Measurements from ENCODE around the gene STPG4.
"Not testable (repeated sequence)": the region's sequence is repeated elsewhere in the genome, so short reads cannot be mapped to it uniquely, and the experiment has no call there.

Gene STPG4

GRCh38 chr2:47190188-47190881 is 35.2 kb upstream of the STPG4 start:
- no peaks in the 10 kb centered on the region for H3K36me3 ChIP-seq (ENCODE audit: control insufficient read depth in 5 of 5, insufficient read depth in 5 of 5, low read length in 5 of 5)
- H3K27ac ChIP-seq (ENCODE audit: low read depth, low read length), result no peak overlapping the region
- no peaks in the 10 kb centered on the region for H3K9me3 ChIP-seq (ENCODE audit: control insufficient read depth in 5 of 5, low read length in 5 of 5)
- no peaks in the 10 kb centered on the region for H3K27me3 ChIP-seq (ENCODE audit: control insufficient read depth in 5 of 5, insufficient read depth in 4 of 5, low read length in 5 of 5)
- peaks cover 0 to 35% (median 19%) of the 10 kb centered on the region in 5 donors for H3K4me1 ChIP-seq (ENCODE audit: control insufficient read depth in 5 of 5, insufficient read depth in 5 of 5, low read length in 5 of 5)
- no peak overlapping the region for H3K9ac ChIP-seq (ENCODE audit: low read length in 5 of 5)
- H3K4me3 ChIP-seq (ENCODE audit: low read depth in 1 of 5, low read length in 5 of 5), result no peak overlapping the region

GRCh38 chr2:47189635-47190034 is 34.5 kb upstream of the STPG4 start:
- Histone ChIP-seq H3K9me3 (ENCODE audit: control insufficient read depth in 5 of 5, low read length in 5 of 5) (no peaks in the 10 kb centered on the region), H3K4me1 (ENCODE audit: control insufficient read depth in 5 of 5, insufficient read depth in 5 of 5, low read length in 5 of 5) (peaks cover 0 to 35% (median 19%) of the 10 kb centered on the region in 5 donors), H3K4me3 (ENCODE audit: low read depth in 1 of 5, low read length in 5 of 5) (no peak overlapping the region), H3K27me3 (ENCODE audit: control insufficient read depth in 5 of 5, insufficient read depth in 4 of 5, low read length in 5 of 5) (no peaks in the 10 kb centered on the region), H3K27ac (ENCODE audit: low read depth, low read length) (no peak overlapping the region), H3K9ac (ENCODE audit: low read length in 5 of 5) (no peak overlapping the region), H3K36me3 (ENCODE audit: control insufficient read depth in 5 of 5, insufficient read depth in 5 of 5, low read length in 5 of 5) (no peaks in the 10 kb centered on the region)

- no peaks in the 10 kb centered on the region for H3K27me3 ChIP-seq (ENCODE audit: control insufficient read depth in 5 of 5, insufficient read depth in 4 of 5, low read length in 5 of 5)
- H3K9me3 ChIP-seq (ENCODE audit: control insufficient read depth in 5 of 5, low read length in 5 of 5), result no peaks in the 10 kb centered on the region
- no peaks in the 10 kb centered on the region for H3K36me3 ChIP-seq (ENCODE audit: control insufficient read depth in 5 of 5, insufficient read depth in 5 of 5, low read length in 5 of 5)
- no peak overlapping the region for H3K9ac ChIP-seq (ENCODE audit: low read length in 5 of 5)
- H3K4me1 ChIP-seq (ENCODE audit: control insufficient read depth in 5 of 5, insufficient read depth in 5 of 5, low read length in 5 of 5), result peaks cover 0 to 9% (median 0%) of the 10 kb centered on the region in 5 donors
- no peak overlapping the region for H3K27ac ChIP-seq (ENCODE audit: low read depth, low read length)
- H3K4me3 ChIP-seq (ENCODE audit: low read depth in 1 of 5, low read length in 5 of 5), result no peak overlapping the region
Observed at GRCh38 chr2:47187069-47187468, 32.0 kb upstream of the STPG4 start.

- Histone ChIP-seq H3K9me3 (ENCODE audit: control insufficient read depth in 5 of 5, low read length in 5 of 5) (no peaks in the 10 kb centered on the region), H3K36me3 (ENCODE audit: control insufficient read depth in 5 of 5, insufficient read depth in 5 of 5, low read length in 5 of 5) (no peaks in the 10 kb centered on the region), H3K27me3 (ENCODE audit: control insufficient read depth in 5 of 5, insufficient read depth in 4 of 5, low read length in 5 of 5) (no peaks in the 10 kb centered on the region), H3K27ac (ENCODE audit: low read depth, low read length) (no peak overlapping the region), H3K4me1 (ENCODE audit: control insufficient read depth in 5 of 5, insufficient read depth in 5 of 5, low read length in 5 of 5) (peaks cover 0 to 2% (median 0%) of the 10 kb centered on the region in 5 donors), H3K9ac (ENCODE audit: low read length in 5 of 5) (no peak overlapping the region), H3K4me3 (ENCODE audit: low read depth in 1 of 5, low read length in 5 of 5) (no peak overlapping the region)
Observed at GRCh38 chr2:47186351-47186750, 31.2 kb upstream of the STPG4 start.

- not testable (repeated sequence) for H3K4me1 ChIP-seq (ENCODE audit: control insufficient read depth in 5 of 5, insufficient read depth in 5 of 5, low read length in 5 of 5); H3K9me3 ChIP-seq (ENCODE audit: control insufficient read depth in 5 of 5, low read length in 5 of 5); H3K9ac ChIP-seq (ENCODE audit: low read length in 5 of 5); H3K27me3 ChIP-seq (ENCODE audit: control insufficient read depth in 5 of 5, insufficient read depth in 4 of 5, low read length in 5 of 5); H3K27ac ChIP-seq (ENCODE audit: low read depth, low read length); H3K36me3 ChIP-seq (ENCODE audit: control insufficient read depth in 5 of 5, insufficient read depth in 5 of 5, low read length in 5 of 5); H3K4me3 ChIP-seq (ENCODE audit: low read depth in 1 of 5, low read length in 5 of 5)
Observed at GRCh38 chr2:47185098-47185497, 30.0 kb upstream of the STPG4 start.

GRCh38 chr2:47181176-47181575 is 26.1 kb upstream of the STPG4 start:
- Histone ChIP-seq H3K27ac (ENCODE audit: low read depth, low read length) (no peak overlapping the region), H3K36me3 (ENCODE audit: control insufficient read depth in 5 of 5, insufficient read depth in 5 of 5, low read length in 5 of 5) (no peaks in the 10 kb centered on the region), H3K9ac (ENCODE audit: low read length in 5 of 5) (no peak overlapping the region), H3K4me3 (ENCODE audit: low read depth in 1 of 5, low read length in 5 of 5) (no peak overlapping the region), H3K4me1 (ENCODE audit: control insufficient read depth in 5 of 5, insufficient read depth in 5 of 5, low read length in 5 of 5) (peaks cover 0 to 11% (median 5%) of the 10 kb centered on the region in 5 donors), H3K9me3 (ENCODE audit: control insufficient read depth in 5 of 5, low read length in 5 of 5) (no peaks in the 10 kb centered on the region), H3K27me3 (ENCODE audit: control insufficient read depth in 5 of 5, insufficient read depth in 4 of 5, low read length in 5 of 5) (no peaks in the 10 kb centered on the region)

- H3K36me3 ChIP-seq (ENCODE audit: control insufficient read depth in 5 of 5, insufficient read depth in 5 of 5, low read length in 5 of 5), result no peaks in the 10 kb centered on the region
- H3K27me3 ChIP-seq (ENCODE audit: control insufficient read depth in 5 of 5, insufficient read depth in 4 of 5, low read length in 5 of 5), result no peaks in the 10 kb centered on the region
- H3K9ac ChIP-seq (ENCODE audit: low read length in 5 of 5), result no peak overlapping the region
Observed at GRCh38 chr2:47180531-47180930, 25.4 kb upstream of the STPG4 start.

GRCh38 chr2:47179388-47179787 is 24.3 kb upstream of the STPG4 start:
- Histone ChIP-seq H3K36me3 (ENCODE audit: control insufficient read depth in 5 of 5, insufficient read depth in 5 of 5, low read length in 5 of 5) (no peaks in the 10 kb centered on the region), H3K4me3 (ENCODE audit: low read depth in 1 of 5, low read length in 5 of 5) (no peak overlapping the region), H3K9ac (ENCODE audit: low read length in 5 of 5) (no peak overlapping the region), H3K27me3 (ENCODE audit: control insufficient read depth in 5 of 5, insufficient read depth in 4 of 5, low read length in 5 of 5) (no peaks in the 10 kb centered on the region), H3K9me3 (ENCODE audit: control insufficient read depth in 5 of 5, low read length in 5 of 5) (no peaks in the 10 kb centered on the region), H3K4me1 (ENCODE audit: control insufficient read depth in 5 of 5, insufficient read depth in 5 of 5, low read length in 5 of 5) (peaks cover 0 to 20% (median 13%) of the 10 kb centered on the region in 5 donors), H3K27ac (ENCODE audit: low read depth, low read length) (no peak overlapping the region)

More at GRCh38 chr2:47180531-47180930, 25.4 kb upstream of the STPG4 start:
- Histone ChIP-seq H3K4me3 (ENCODE audit: low read depth in 1 of 5, low read length in 5 of 5) (no peak overlapping the region), H3K27ac (ENCODE audit: low read depth, low read length) (no peak overlapping the region), H3K4me1 (ENCODE audit: control insufficient read depth in 5 of 5, insufficient read depth in 5 of 5, low read length in 5 of 5) (peaks cover 0 to 12% (median 5%) of the 10 kb centered on the region in 5 donors), H3K9me3 (ENCODE audit: control insufficient read depth in 5 of 5, low read length in 5 of 5) (no peaks in the 10 kb centered on the region)

GRCh38 chr2:47178341-47178740 is 23.2 kb upstream of the STPG4 start:
- H3K27ac ChIP-seq (ENCODE audit: low read depth, low read length), result no peak overlapping the region
- no peaks in the 10 kb centered on the region for H3K36me3 ChIP-seq (ENCODE audit: control insufficient read depth in 5 of 5, insufficient read depth in 5 of 5, low read length in 5 of 5)
- H3K9me3 ChIP-seq (ENCODE audit: control insufficient read depth in 5 of 5, low read length in 5 of 5), result no peaks in the 10 kb centered on the region

GRCh38 chr2:47177043-47177565 is 22.0 kb upstream of the STPG4 start:
- H3K36me3 ChIP-seq (ENCODE audit: control insufficient read depth in 5 of 5, insufficient read depth in 5 of 5, low read length in 5 of 5), result peaks cover 0 to 3% (median 0%) of the 10 kb centered on the region in 5 donors
- peak overlapping the region; percentile 78 to 99 (median 98) for H3K4me3 ChIP-seq (ENCODE audit: low read depth in 1 of 5, low read length in 5 of 5)
- H3K9me3 ChIP-seq (ENCODE audit: control insufficient read depth in 5 of 5, low read length in 5 of 5), result no peaks in the 10 kb centered on the region
- H3K9ac ChIP-seq (ENCODE audit: low read length in 5 of 5), result peak overlapping the region; percentile 93 to 100 (median 97)
- peaks cover 0 to 42% (median 32%) of the 10 kb centered on the region in 5 donors for H3K4me1 ChIP-seq (ENCODE audit: control insufficient read depth in 5 of 5, insufficient read depth in 5 of 5, low read length in 5 of 5)
- peak overlapping the region; percentile 98 for H3K27ac ChIP-seq (ENCODE audit: low read depth, low read length)
- H3K27me3 ChIP-seq (ENCODE audit: control insufficient read depth in 5 of 5, insufficient read depth in 4 of 5, low read length in 5 of 5), result no peaks in the 10 kb centered on the region

More at GRCh38 chr2:47178341-47178740, 23.2 kb upstream of the STPG4 start:
- H3K4me1 ChIP-seq (ENCODE audit: control insufficient read depth in 5 of 5, insufficient read depth in 5 of 5, low read length in 5 of 5), result peaks cover 0 to 30% (median 21%) of the 10 kb centered on the region in 5 donors
- H3K27me3 ChIP-seq (ENCODE audit: control insufficient read depth in 5 of 5, insufficient read depth in 4 of 5, low read length in 5 of 5), result no peaks in the 10 kb centered on the region
- H3K4me3 ChIP-seq (ENCODE audit: low read depth in 1 of 5, low read length in 5 of 5), result no peak overlapping the region
- H3K9ac ChIP-seq (ENCODE audit: low read length in 5 of 5), result no peak overlapping the region

All from subcutaneous abdominal adipose tissue (tissue), 5 donors.